Kidney capillary endothelial cell (primary cell): ENCODE measurements around the gene RNASE13.
A peak's percentile ranks its signal among the peaks of the same experiment; 100 is the strongest.
"Not testable (repeated sequence)": the region's sequence is repeated elsewhere in the genome, so short reads cannot be mapped to it uniquely, and the experiment has no call there.

Experiments
- DNase-seq: peaks from one replicate; pipeline ENCODE4 v3.0.0-alpha.2; 2018; ENCODE audit warnings: low spot score

The RNASE13 gene

GRCh38 chr14:21041676-21042433 lies 7.2 kb upstream of the RNASE13 start, which contains the start of gene RNASE7:
RNASE7 (plus strand) TSS chr14:21042362; CDS start chr14:21042993, 631 bp downstream.
- no peak for DNase-seq

GRCh38 chr14:21040941-21041340 lies 6.3 kb upstream of the RNASE13 start:
- DNase-seq: not testable (repeated sequence)

- no peak for DNase-seq
These were observed 5.8 kb upstream of the RNASE13 start for GRCh38 chr14:21040370-21040925.

GRCh38 chr14:21039585-21040369 lies 5.2 kb upstream of the RNASE13 start:
- peak; percentile 42 for DNase-seq

- no peak for DNase-seq
These were observed 4.1 kb upstream of the RNASE13 start for GRCh38 chr14:21038441-21039422.

- DNase-seq: no peak
These were observed 2.5 kb upstream of the RNASE13 start for GRCh38 chr14:21037156-21037555.

- DNase-seq: no peak
These were observed 2.1 kb upstream of the RNASE13 start for GRCh38 chr14:21036751-21037150.

GRCh38 chr14:21033133-21033698 lies 1.4 kb downstream of the RNASE13 start:
- DNase-seq: no peak

GRCh38 chr14:21032326-21033132 lies 2.1 kb downstream of the RNASE13 start:
- DNase-seq: no peak

GRCh38 chr14:21030531-21030930 lies 4.1 kb downstream of the RNASE13 start:
- no peak for DNase-seq

- no peak for DNase-seq
These were observed 4.7 kb downstream of the RNASE13 start, which contains the start of gene TPPP2 for GRCh38 chr14:21029917-21030316. TPPP2 (plus strand) TSS chr14:21030217; CDS start chr14:21030582, 365 bp downstream.

- no peak for DNase-seq
These were observed 7.7 kb downstream of the RNASE13 start for GRCh38 chr14:21026988-21027315.

- DNase-seq: no peak
These were observed 8.2 kb downstream of the RNASE13 start for GRCh38 chr14:21026274-21026987.

GRCh38 chr14:21025371-21026273 lies 9.0 kb downstream of the RNASE13 start:
- no peak for DNase-seq

- no peak for DNase-seq
These were observed 9.8 kb downstream of the RNASE13 start, which contains the start of gene NDRG2 for GRCh38 chr14:21024585-21025370. NDRG2 (minus strand) TSS chr14:21025061; CDS start chr14:21023315, 1,746 bp downstream.

GRCh38 chr14:21023817-21024584 lies 10.6 kb downstream of the RNASE13 start:
- DNase-seq: no peak

- DNase-seq: no peak
These were observed 11.4 kb downstream of the RNASE13 start for GRCh38 chr14:21023174-21023573.
